Loucy (cell line): ENCODE results near the gene SOCS7.

ENCODE experiments used
- H2AFZ ChIP-seq: fragments of 200-600 bp; sonication (generic); 2 replicates; pipeline ENCODE4 v1.6.0; 2016; ENCODE audit warnings: antibody characterized with exemption, mild to moderate bottlenecking, low read length, moderate library complexity
- H3F3A ChIP-seq: fragments of 200-600 bp; 2 replicates; pipeline ENCODE4 v1.6.0; 2016; ENCODE audit warnings: antibody characterized with exemption, low read depth, mild to moderate bottlenecking
- H3K27me3 ChIP-seq: fragments of 200-600 bp; sonication (generic); 2 replicates; pipeline ENCODE4 v1.6.1; 2014; ENCODE audit warnings: low read length, mild to moderate bottlenecking; ENCODE audit not compliant: insufficient read depth, poor library complexity, severe bottlenecking
- H3K36me3 ChIP-seq: fragments of 200-600 bp; sonication (generic); 2 replicates; pipeline ENCODE4 v1.6.1; 2016; ENCODE audit warnings: low read length; ENCODE audit not compliant: insufficient read depth
- H3K4me1 ChIP-seq: fragments of 200-600 bp; sonication (generic); 2 replicates; pipeline ENCODE4 v1.5.1; 2014; ENCODE audit warnings: low read length, mild to moderate bottlenecking; ENCODE audit not compliant: insufficient read depth, poor library complexity, severe bottlenecking
- H3K4me2 ChIP-seq: fragments of 200-600 bp; sonication (generic); 2 replicates; pipeline ENCODE4 v1.6.0; 2014; ENCODE audit warnings: antibody characterized with exemption, low read length, low read depth, mild to moderate bottlenecking; ENCODE audit not compliant: poor library complexity, severe bottlenecking
- H3K4me3 ChIP-seq: fragments of 200-600 bp; sonication (generic); 2 replicates; pipeline ENCODE4 v1.5.1; 2014; ENCODE audit warnings: low read length, mild to moderate bottlenecking, mixed read lengths; ENCODE audit not compliant: poor library complexity, severe bottlenecking
- H3K79me2 ChIP-seq: fragments of 200-600 bp; sonication (generic); 2 replicates; pipeline ENCODE4 v1.6.1; 2014; ENCODE audit warnings: low read length; ENCODE audit not compliant: insufficient read depth
- H3K9ac ChIP-seq: fragments of 200-600 bp; sonication (generic); 2 replicates; pipeline ENCODE4 v1.6.0; 2014; ENCODE audit warnings: mild to moderate bottlenecking, low read depth, low read length, moderate library complexity; ENCODE audit not compliant: poor library complexity, severe bottlenecking
- H3K9me2 ChIP-seq: fragments of 200-600 bp; sonication (generic); replicated peaks from 2 replicates; pipeline ENCODE4 v1.6.1; 2016; ENCODE audit warnings: low read depth, low read length, mixed read lengths
- H3K9me3 ChIP-seq: fragments of 200-600 bp; sonication (generic); 2 replicates; pipeline ENCODE4 v1.6.1; 2014; ENCODE audit warnings: mild to moderate bottlenecking, antibody characterized with exemption, low read length, low read depth; ENCODE audit not compliant: insufficient read depth
- H4K20me1 ChIP-seq: fragments of 200-600 bp; sonication (generic); 2 replicates; pipeline ENCODE4 v1.6.0; 2014; ENCODE audit warnings: antibody characterized with exemption, low read length, mild to moderate bottlenecking; ENCODE audit not compliant: insufficient read depth, poor library complexity, severe bottlenecking
- EZH2phosphoT487 ChIP-seq: fragments of 200-600 bp; IDR thresholded peaks from 2 replicates; pipeline ENCODE4 v1.6.1; 2018; ENCODE audit warnings: antibody characterized with exemption, mild to moderate bottlenecking, moderate library complexity, borderline replicate concordance
- TF ChIP-seq, protein P1 (sequence below): fragments of 200-600 bp; sonication (generic); conservative IDR thresholded peaks from 2 replicates; pipeline ENCODE4 v1.5.1; 2014; ENCODE audit warnings: mild to moderate bottlenecking, antibody characterized with exemption, low read length

The SOCS7 gene

DNA sequence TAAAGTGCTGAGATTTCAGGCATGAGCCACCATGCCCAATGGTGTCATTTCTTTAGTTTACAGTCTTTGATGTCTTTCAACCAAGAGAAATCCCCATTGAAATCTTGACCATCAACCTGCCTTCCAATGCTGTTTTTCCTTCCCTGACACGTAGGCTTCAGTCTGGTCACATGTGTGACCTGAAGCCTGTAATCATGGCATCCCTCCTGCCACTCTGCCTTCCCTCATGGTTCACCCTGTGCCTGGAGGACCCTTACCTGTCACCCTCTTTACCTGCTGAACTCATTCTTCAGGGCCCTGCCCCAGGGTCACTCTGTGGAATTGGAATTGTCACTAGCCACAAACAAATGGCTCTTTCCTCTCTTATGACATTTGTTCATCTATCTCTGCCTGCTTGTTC lies 58.6 kb downstream of the SOCS7 start:
- H4K20me1 ChIP-seq, result no peaks in the 10 kb centered on the region
- H2AFZ ChIP-seq, result no peak overlapping the region
- H3K9ac ChIP-seq, result no peak overlapping the region
- H3F3A ChIP-seq, result no peaks in the 10 kb centered on the region
- no peaks in the 10 kb centered on the region for H3K27me3 ChIP-seq
- H3K36me3 ChIP-seq, result no peaks in the 10 kb centered on the region
- H3K4me2 ChIP-seq, result no peak overlapping the region
- no peaks in the 10 kb centered on the region for H3K9me3 ChIP-seq
- no peaks in the 10 kb centered on the region for H3K9me2 ChIP-seq
- H3K4me1 ChIP-seq, result peaks cover 4% of the 10 kb centered on the region
- no peaks in the 10 kb centered on the region for H3K79me2 ChIP-seq
- no peak for TF ChIP-seq EZH2phosphoT487
- TF ChIP-seq, protein P1, sequence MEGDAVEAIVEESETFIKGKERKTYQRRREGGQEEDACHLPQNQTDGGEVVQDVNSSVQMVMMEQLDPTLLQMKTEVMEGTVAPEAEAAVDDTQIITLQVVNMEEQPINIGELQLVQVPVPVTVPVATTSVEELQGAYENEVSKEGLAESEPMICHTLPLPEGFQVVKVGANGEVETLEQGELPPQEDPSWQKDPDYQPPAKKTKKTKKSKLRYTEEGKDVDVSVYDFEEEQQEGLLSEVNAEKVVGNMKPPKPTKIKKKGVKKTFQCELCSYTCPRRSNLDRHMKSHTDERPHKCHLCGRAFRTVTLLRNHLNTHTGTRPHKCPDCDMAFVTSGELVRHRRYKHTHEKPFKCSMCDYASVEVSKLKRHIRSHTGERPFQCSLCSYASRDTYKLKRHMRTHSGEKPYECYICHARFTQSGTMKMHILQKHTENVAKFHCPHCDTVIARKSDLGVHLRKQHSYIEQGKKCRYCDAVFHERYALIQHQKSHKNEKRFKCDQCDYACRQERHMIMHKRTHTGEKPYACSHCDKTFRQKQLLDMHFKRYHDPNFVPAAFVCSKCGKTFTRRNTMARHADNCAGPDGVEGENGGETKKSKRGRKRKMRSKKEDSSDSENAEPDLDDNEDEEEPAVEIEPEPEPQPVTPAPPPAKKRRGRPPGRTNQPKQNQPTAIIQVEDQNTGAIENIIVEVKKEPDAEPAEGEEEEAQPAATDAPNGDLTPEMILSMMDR, result no peak
- H3K4me3 ChIP-seq, result no peak overlapping the region

DNA sequence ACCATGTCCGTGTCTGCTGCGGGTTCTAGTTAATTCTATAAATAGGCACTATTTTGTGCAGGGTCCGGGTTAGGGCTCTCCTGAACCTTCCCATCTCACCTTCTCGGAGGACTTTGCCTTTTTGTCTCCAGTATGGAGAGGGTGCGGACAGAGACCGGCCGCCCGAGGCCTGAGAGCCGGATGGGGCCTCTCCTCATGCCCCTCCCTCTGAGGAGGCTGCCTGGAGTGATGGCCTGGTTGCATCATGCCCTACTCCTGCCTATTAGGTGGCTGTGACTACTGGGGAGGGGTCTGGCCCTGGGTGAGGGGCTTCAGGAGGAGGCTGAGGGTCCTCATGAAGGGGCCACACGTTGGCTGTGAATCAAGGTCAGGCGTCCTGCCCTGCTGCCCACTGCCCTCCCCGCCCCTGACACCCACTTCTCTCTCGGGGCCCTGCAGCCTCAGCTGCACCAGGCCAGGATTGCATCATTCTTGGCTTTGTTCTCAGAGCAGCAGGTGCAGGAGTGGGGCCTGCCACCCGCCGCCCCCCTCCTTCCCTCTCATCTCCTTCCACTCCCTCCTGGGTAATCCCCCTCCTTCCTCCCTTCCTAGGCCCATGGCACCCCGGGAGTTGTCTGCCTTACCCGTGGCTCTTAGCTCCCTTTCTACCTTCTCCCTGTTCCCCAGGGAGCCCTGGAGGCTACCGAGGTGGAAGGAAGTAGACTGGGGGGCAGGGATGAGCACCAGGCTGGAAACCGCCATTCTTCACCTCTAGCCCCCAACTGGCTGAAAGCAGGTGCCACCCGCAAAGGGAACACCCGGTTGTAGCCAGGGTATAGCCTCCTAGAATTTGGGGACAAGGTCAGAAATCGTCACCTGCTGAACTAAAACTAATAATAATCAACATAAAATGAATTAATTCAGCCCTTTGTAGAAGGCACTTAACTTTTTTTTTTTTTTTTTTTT lies 63.9 kb downstream of the SOCS7 start:
- no peak overlapping the region for H3K4me3 ChIP-seq
- TF ChIP-seq, protein P1, result no peak
- no peak for TF ChIP-seq EZH2phosphoT487
- no peaks in the 10 kb centered on the region for H3K27me3 ChIP-seq
- no peaks in the 10 kb centered on the region for H3K9me2 ChIP-seq
- no peaks in the 10 kb centered on the region for H4K20me1 ChIP-seq
- no peaks in the 10 kb centered on the region for H3K79me2 ChIP-seq
- peak overlapping the region; percentile 65 for H3K9ac ChIP-seq
- no peaks in the 10 kb centered on the region for H3K36me3 ChIP-seq
- peaks cover 16% of the 10 kb centered on the region for H3K4me1 ChIP-seq
- H3K9me3 ChIP-seq, result no peaks in the 10 kb centered on the region
- no peaks in the 10 kb centered on the region for H3F3A ChIP-seq
- H2AFZ ChIP-seq, result peak overlapping the region; percentile 79
- H3K4me2 ChIP-seq, result peak overlapping the region; percentile 16

DNA sequence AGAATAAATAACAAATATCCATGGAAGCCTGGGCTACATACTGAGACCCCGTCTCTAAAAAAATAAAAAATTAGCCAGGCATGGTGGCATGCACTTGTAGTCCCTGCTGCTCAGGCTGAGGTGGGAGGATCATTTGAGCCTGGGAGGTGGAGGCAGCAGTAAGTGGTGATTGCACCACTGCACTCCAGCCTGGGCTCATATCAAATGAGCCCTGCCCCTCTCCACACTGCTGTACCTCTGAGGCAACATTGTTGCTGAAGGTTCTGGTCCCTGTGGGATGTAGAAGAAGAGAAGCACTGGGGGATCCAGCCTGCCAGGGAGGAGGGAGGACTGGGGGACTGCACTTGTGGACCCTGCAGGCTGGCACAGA lies 65.2 kb downstream of the SOCS7 start:
- H3K4me3 ChIP-seq, result no peak overlapping the region
- H3K4me1 ChIP-seq, result peaks cover 16% of the 10 kb centered on the region
- no peaks in the 10 kb centered on the region for H3K9me2 ChIP-seq
- no peaks in the 10 kb centered on the region for H4K20me1 ChIP-seq
- H3K27me3 ChIP-seq, result no peaks in the 10 kb centered on the region
- no peak overlapping the region for H2AFZ ChIP-seq
- H3K9ac ChIP-seq, result no peak overlapping the region
- no peaks in the 10 kb centered on the region for H3F3A ChIP-seq
- no peaks in the 10 kb centered on the region for H3K9me3 ChIP-seq
- H3K36me3 ChIP-seq, result no peaks in the 10 kb centered on the region
- H3K4me2 ChIP-seq, result no peak overlapping the region
- TF ChIP-seq EZH2phosphoT487, result no peak
- TF ChIP-seq, protein P1, result no peak
- no peaks in the 10 kb centered on the region for H3K79me2 ChIP-seq
